Renal pelvis (tissue), 4 donors: ENCODE data around the gene MPRIP. TPM values are rescaled to one million over a fixed set of nuclear protein-coding genes. Genes with fewer than 3 reads are reported as not detected.

Experiments
- DNase-seq: peaks from one replicate; pipeline ENCODE4 v3.0.0-alpha.2; 2013
- polyA plus RNA-seq, 3 donors: library from polyadenylated mRNA; unstranded; fragments of 120-200 nt; gene quantifications; one replicate each; pipeline ENCODE4 v1.2.1, GENCODE V29; 2013; ENCODE audit not compliant: insufficient read length in 3 of 3

The MPRIP gene
- polyA plus RNA-seq, 3 donors = 164 to 176 (median 171) TPM

DNA sequence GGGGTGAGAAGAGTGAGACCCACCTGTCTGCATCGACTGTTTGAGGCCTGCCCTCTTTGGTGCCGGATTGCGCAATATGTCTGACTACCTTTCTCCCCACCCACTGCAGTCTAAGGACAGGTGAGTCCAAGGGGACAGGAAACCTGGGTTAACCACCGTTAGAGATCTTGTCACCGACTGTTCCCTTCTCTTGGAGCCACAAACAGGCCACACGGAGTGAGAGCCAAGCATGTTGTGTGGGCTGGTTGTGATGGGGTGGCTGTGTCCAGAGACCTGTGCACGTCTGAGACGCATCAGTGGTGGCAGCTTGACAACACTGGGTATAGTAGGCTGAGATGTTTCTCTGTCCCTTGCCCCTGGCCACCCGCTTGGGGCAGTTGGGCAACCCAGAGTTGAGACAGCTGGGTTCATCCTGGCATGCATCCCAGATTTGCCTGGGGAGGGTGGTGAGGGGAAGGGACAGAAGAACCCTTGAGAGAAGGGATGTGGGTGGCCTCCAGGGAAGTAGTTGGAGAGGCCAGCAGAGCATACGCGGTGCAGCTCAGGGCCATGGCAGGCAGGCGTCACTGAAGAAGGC is 21.4 kb downstream of the MPRIP start:
- DNase-seq = no peak

DNA sequence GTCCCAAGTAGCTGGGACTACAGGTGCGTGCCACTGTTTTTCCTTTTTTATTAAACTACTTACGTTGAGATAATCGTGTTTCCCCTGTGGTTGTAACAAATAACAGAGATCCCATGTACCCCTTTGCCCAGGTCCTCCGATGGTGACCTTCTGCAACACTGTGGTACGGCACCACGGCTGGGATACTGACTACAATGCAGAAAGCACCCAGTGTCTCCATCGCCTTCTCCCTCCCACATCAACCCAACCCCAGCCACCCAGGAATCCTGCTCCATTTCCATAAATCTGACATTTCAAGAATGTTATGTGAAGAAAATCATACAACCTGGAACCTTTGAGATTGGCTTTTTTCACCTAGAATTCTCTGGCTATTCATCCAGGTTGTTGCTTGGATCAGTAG is 22.1 kb downstream of the MPRIP start:
- DNase-seq = no peak

DNA sequence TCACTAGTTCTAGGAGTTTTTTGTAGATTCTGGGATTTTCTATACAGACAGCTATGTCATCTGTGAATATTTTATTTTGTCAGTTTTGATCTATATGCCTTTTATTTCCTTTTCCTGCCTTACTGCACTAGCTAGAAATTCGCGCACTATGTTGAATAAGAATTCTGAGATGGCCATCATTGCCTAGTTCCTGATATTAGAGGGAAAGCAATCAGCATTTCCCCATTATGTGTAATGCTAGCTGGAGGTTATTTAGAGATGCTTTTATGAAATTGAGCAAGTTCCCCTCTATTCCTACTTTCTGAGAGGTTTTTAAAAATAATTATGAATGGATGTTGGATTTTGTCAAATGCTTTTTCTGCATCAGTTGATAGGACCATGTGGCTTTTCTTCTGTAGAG is 23.8 kb downstream of the MPRIP start:
- no peak for DNase-seq

DNA sequence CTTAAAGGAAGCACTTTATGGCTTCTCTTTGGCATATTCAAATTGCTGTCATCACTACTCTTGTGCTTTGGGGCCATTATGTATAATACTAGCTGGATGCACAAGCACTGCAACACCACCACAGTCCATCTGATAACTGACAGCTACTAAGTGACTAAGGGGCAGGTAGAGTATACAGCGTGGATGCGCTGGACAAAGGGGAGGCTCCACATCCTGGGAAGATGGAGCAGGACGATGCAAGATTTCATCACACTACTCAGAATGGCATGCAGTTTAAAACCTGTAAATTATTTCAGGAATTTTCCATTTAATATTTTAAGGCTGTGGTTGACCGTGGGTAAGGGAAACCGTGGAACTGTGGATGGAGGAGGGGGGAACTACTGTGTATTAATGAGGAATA is 25.0 kb downstream of the MPRIP start:
- DNase-seq = no peak

DNA sequence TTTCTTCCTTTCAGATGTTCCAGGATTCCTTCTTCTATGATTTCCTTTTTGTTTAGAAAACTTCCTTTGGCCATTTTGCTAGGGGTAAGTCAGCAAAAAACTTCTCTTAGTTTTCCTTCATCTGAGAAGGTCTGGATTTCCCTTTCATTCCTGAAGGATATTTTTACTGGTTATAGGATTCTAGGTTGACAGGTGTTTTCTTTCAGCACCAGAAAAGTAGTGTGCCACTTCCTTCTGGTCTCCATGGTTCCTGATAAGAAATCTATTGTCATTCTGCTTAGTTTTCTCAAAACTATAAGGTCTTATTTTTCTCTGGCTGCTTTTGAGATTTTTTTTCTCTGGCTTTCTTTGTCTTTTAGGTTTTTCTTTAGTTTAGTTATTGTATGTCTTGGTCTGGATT is 27.6 kb downstream of the MPRIP start:
- no peak for DNase-seq

DNA sequence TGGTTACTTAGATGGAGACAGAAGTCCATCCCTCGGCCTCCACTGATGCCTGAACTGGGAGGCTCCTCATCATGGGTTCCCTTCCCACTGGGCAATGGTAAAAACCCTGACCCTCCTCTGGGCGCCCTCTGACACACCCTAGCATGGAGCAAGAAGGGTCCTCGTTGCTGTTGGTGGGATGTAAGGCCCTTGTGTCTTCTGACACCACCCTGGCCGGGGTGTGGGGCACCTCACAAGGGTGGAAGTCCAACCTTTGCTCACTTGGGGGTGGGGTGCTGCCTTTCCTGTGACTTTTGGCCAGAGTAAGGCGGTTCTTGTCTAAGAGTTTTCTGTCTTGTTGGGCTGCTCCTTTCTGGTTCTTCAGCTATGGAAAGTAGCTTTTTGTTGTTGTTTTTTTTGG is 28.7 kb downstream of the MPRIP start:
- DNase-seq = no peak

DNA sequence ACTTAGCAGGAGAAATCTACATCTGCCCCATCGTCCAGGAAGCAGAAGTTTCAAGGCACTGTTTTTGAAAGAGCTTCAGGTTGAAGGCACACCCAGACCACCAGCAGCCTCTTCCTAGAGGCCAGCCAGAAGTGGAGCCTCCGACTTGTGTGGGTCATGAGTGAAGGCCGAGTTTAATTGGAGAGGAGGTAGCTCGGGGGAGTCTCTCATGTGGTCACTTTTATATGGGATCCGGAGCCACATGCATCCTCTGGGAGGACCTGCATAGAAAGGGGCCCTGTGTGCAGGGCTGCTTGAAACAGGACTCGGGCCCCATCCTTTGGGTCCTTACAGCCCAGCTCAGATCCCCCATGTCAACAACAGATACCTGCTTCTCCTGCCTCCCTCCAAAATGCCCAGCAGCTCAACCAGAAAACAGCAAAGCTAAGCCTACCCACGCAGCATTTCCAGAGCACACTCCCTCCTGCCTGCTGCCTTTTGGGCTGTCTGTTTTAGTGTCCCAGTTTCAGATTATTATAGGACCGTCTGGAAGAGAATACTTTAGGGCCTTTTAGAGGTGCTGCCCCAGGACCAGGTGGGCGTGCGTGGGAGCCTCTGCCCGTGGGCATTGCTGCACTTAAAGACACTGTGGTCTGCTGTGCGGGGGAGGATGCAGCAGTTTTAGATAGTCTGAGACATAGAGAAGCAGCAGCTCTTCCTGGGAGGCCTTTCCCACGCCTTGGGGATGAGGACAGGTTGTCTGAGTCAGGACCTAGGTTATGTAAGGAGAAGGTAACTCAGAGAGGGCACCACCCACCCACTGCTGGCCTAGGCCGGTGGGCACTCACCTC is 29.5 kb downstream of the MPRIP start:
- DNase-seq = no peak

DNA sequence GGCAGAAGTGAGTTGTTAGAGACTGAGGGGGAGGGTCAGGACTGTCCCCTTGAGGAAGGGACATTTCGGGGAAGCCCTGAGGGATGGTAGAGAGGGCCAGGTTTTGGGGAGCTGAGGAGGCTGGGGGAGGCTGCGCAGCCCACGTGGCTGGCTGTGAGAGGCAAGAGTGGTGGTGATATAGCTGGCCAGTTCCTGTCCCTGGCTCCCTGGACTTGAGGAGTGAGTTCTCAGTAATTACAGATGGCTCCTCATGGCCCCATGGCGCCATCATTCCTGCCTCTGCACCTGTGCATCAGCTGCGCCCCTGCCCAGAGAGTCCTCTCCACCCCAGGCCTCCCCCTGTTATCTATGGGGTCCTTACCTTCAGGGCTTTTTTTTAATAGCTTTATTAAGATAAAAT is 30.3 kb downstream of the MPRIP start:
- no peak for DNase-seq

DNA sequence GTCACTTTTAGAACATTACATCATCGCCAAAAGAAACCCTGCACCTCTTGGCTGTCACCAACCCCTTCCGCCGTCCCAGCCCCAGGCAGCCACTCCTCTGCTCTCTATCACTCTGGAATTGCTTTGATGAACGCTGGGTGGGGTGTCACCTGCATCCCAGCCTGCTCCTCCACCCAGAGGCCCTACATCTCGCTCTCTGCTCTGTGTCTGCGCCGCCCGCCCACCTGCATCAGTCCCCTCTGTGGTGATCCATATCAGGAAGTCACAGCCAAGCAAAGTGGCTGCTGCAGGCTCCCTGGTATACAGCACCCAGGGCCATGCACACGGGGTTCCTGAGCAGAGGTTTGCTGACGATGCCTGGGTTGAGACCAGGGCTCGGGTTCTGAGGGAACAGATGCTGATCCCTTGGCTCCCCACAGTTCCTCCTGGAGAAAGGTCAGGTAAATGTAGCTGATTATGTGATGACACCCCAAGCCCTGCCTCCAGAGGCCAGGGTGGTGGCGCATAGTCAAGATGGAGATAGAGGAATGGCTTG is 30.8 kb downstream of the MPRIP start:
- DNase-seq = no peak

DNA sequence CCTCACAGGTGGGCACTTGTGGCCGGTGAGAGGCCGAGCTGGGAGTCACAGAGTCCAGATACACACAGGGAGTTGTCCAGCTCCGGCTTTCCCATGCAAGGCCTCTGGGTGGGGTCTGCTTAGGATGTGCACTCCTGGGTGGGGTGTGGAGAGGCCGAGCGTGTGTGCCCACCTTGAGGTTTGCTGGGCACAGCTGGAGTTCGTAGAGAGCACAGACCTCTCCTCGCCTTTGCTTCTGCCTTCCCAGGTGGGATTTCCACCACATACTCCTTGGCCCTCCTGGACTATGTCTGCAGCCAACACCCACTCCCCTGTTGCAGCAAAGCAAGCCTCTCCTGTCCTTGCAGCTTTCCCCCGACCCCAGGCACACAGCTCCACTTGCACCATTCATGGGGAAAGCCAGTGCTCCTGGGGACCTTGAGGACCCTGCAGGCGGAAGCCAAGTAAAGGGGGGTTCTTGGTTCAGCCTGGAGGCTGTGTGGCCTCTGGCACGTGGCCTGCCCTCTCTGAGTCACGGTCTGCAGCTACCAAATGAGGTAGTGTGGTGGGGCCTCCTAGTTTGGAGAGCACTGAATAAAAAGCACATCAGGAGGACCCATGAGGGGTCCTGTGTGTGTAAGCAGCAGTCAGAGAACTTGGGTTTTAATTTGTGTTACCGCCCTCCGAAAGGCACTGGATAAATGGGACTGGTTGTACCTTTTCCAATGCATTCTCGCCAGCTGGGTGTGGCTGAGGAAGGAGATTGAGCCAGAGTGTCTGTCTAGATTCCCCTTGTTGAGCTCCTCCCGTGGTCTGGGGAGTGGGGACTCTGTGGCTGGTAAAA is 31.5 kb downstream of the MPRIP start:
- no peak for DNase-seq

DNA sequence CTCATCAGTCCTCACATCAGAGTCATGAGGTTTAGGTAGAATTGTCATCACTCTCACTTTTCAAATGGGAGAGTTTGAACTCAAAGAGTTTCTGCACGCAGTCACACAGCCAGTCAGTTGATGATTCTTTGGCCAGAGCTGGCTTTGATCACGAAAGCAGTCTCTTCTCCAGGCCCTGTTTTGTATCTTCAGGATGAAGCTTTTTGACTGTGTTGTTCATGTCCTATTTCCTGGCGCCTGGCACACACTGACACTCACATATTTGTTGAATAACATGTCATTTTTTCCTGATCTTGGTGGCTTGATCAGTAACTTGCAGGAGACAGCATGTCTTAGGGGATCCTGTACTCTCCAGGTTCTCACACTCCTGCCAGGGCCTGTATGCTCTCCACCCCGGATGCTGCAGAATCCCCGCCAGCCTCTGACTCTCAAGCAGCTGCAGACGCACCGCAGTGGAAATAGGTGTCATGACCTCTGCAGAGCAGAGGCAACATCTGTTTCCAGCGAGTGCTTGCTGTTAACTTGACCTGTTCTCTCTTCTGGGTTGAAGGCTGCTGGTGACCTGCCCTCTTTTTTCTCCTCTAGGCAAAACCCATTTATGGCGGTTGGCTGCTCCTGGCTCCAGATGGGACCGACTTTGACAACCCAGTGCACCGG is 33.0 kb downstream of the MPRIP start:
- DNase-seq = no peak

DNA sequence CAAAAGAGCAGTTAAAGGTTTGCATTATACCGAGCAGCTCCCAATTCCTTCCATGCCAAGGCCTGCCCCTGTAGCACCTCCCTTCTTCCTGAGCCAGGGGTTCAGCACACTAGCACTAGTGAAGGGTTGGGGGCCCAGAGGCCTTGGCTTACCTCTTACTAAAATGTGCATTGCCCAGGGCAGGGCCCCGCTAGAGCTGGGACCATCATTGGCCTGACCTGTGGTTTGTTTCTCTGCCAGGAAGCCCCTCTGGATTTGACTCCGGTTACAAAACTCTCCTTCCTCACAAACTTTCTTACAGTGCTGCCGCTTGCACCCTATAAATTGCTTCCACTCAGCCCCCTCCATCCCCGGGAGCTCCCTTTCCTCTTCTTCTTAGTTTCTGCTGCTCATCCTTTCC is 33.8 kb downstream of the MPRIP start:
- no peak for DNase-seq

DNA sequence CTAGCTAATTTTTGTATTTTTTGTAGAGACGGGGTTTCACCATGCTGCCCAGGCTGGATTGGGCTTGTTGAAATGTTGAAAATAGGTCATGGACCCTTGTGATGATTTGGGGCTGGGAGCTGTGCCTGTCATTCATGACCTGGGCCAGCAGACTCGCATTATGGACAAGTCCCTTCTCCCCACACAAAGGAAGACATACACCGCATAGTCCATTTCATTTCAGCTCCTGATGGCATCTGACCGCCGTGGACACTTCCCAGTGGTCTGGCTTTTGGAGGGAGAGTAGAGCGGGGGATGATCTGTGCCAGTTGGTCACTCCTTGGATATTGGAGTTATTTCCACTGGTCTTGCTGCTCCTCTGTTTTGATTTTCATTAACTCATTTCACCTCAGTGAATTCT is 34.8 kb downstream of the MPRIP start:
- DNase-seq = no peak

DNA sequence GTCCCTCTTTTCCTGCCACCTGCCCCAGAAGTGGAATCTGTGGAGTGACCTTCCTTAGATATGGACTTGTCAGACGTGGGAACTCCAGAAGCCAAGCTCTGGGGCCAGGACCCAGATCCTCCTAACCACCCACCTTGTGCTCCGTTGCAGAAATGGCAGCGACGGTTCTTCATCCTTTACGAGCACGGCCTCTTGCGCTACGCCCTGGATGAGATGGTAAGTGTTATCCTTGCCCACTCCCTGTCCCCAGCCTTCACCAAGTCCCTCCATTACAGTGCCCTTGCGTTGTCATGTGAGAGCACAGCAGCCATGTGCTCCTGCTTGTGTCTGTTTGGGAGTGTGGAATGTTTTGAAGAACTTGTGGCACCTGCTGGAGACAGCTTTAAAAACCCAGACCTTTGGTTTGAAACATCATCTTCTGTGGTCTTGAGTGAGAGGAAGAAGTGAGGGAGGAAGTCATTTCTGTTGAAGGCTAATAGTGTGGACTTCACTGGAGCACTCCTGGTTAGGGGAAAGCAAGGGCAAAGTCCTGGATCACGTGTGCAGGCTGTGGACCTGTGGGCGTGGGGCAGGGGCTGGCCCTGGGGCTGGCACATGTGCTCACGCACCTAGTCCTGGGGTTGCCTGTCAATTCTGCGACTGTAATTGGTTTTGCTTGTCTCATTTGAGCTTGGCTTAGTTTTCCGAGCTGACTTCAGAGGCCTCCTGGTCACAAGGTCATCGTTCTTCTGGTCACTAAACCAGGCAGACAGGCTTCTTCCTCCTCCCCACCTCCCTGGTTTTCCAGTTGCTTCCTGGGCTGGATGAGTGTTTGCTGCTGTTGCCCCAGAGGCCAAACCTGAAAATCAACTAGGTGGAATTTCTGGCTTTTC is 35.8 kb downstream of the MPRIP start:
- no peak for DNase-seq

DNA sequence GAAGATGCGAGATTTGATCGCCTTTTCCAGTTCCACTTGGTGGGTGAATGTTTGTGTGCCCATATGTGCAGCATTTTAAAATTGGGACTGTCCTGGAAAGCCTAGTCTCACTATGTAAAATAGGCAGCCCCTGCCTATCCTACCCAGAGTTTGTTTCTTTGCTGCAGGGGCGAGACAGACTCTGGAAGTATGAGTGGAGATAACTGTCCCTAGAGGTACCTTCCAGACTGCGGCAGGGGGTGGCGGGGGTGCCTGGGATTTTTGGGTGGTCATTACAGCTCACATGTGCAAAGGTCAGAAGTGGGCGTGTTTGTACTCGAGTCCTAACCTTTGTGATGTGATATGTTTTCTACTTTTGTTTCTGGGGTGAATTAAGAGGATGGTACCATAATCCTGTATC is 36.6 kb downstream of the MPRIP start:
- DNase-seq = no peak

DNA sequence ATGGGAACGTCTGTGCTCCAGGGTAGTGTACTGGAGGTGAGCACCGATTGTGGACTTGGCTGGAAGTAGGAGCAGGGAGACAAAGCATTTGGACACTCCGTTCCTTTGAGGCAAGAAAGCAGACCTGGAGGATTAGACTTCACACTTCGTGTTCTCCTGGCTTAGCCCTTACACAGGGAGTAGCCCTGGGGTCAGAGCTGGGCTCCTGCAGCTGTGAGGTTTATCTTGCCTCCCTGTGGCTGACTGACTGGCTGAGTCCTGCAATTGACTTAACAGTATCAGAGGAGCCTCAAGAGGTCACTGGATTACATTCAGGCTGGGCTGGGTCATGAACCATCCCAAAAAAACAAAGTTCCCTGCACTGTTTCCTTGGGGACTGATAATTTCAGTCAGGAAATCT is 37.1 kb downstream of the MPRIP start:
- DNase-seq = no peak

DNA sequence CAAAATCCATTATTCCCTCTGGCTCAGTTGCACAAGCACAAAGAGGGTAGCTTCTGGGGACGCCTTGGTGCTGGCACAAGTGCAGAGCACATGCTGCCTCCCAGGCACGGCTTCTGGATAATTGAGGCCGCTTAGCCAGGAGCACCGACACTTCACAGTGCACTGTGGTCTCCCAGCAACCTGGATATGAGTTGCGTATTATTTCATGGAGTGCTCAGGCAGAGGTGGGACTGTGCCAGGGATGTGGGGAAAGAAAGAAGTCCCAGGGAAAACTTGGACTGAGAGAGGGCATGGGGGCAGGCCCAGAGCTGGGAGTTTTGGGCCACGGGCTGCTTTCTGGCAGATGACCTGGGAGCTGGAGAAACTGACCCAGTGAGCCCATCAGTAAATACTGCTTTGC is 37.5 kb downstream of the MPRIP start:
- no peak for DNase-seq

DNA sequence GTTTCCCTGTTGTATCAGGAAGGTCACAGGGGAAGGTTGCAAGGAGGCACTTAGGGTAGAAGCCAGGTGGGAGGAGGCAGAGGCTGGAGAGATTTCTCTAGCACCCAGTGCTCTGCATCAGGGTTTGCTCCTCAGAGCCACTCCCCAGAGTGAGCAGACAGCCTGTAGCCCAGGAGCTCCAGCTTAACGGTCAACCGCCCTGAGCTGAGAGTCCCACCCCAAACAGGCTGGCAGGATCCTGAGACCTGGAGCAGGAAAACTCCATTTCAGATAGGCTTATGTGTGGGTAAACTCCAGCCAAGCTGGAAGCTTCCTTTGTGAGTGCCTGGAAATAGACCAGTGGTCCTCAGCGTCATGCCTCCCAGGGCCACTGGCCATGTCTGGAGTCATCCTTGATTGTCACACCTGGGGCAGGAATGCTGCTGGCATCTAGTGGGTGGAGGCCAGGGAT is 37.9 kb downstream of the MPRIP start:
- no peak for DNase-seq

DNA sequence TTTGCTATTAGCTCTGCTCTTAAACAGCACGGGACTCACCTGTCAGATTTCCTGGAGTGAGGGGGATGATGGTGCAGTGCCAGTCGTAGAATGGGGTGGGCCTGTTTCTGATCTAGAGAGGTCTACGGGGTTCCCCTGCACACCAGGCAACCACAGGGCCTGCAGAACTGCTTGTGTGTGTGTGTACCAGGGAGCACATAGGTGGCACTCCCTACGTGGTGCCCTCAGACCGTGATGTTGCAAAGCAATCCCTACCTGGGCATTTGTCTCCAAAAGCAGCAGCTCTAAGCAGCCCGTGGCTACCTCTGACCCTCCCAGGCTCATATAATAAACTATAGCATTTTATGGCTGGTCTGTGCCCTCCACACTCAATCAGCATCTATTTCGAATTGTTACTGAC is 38.5 kb downstream of the MPRIP start:
- DNase-seq = no peak

DNA sequence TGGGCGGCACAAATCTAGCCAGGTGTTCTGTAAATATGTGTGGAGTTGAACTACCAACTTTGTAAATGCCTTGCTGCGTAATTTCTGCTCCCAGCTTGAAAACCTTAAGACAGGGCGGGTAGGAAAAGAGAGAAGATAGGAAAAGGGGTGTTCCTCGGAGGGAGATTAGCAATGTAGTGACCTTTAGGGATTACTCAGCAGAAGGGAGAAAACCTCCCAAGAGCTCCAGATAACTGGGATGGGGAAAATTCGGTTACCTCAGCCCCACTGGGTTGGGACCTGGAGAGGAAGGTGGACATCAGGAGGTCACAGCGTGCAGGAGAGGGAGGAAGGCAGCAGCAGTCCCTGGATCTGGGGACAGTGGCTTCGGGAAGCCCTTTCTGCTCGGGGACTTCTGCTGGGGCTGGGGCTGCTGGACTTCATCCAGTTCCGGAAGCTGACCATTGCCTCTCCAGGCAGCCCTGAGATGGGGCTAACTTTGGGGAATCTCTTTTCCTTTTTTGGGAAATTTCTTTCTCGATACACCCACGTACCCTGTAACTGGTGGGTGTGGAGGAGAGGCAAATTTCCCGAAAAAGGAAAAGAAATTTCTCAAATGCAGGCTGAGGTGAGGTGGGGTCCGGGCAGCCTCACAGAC is 39.2 kb downstream of the MPRIP start:
- no peak for DNase-seq

DNA sequence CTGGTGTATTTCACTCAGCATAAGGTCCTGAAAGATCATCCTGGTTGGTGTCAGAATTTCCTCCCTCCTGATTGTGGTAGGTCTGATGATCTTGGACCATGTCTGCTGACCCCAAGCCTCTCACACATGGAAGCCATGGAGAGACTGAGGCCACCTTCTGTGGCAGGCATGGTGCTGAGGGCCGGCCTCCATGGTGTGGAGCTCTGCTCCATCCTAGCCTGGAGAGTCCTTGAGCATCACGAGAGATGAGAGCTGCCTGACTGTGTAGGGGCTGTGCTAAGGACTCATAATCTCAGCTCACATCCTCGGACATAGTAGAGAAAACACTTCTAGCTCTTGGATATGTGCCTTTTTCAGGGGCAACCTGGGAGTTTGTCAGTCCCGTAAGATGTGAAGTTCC is 40.6 kb downstream of the MPRIP start:
- no peak for DNase-seq
